Stimulated activated naive B cell treated with anti-CD40 and anti-IgM and Interleukin-4, amounts not matched to agents 10 μg/mL and 1 μg/mL and 100 μg/mL, for 72 hours (primary cell): ENCODE results near the gene IFNA13.
"Not testable (repeated sequence)": the region's sequence is repeated elsewhere in the genome, so short reads cannot be mapped to it uniquely, and the experiment has no call there.

Experiments
- ATAC-seq, 2 donors: fragments of 150-1000 bp; cut with Tn5 transposase; replicated peaks; 2 replicates each; pipeline ENCODE4 v1.10.0; 2021; ENCODE audit warnings: moderate library complexity in 1 of 2
- DNase-seq: peaks from one replicate; pipeline ENCODE4 v3.0.0; 2021
- H3K27ac Mint-ChIP-seq: one replicate; pipeline ENCODE4 v1.8.0; 2022; ENCODE audit warnings: mild to moderate bottlenecking, mixed read lengths
- H3K27me3 Mint-ChIP-seq, 2 donors: one replicate each; pipeline ENCODE4 v1.8.0; 2022; ENCODE audit warnings: mixed read lengths in 2 of 2
- H3K36me3 Mint-ChIP-seq, 2 donors: one replicate each; pipeline ENCODE4 v1.8.0; 2022; ENCODE audit warnings: mixed read lengths in 2 of 2, mild to moderate bottlenecking in 1 of 2
- H3K4me1 Mint-ChIP-seq, 2 donors: one replicate each; pipeline ENCODE4 v1.8.0; 2022; ENCODE audit warnings: mixed read lengths in 2 of 2, mild to moderate bottlenecking in 1 of 2
- H3K4me3 Mint-ChIP-seq, 2 donors: one replicate each; pipeline ENCODE4 v1.8.0; 2022; ENCODE audit warnings: mild to moderate bottlenecking in 2 of 2, mixed read lengths in 2 of 2, moderate library complexity in 1 of 2
- H3K9me3 Mint-ChIP-seq, 2 donors: one replicate each; pipeline ENCODE4 v1.8.0; 2022; ENCODE audit warnings: mixed read lengths in 2 of 2, mild to moderate bottlenecking in 1 of 2

The IFNA13 gene

DNA sequence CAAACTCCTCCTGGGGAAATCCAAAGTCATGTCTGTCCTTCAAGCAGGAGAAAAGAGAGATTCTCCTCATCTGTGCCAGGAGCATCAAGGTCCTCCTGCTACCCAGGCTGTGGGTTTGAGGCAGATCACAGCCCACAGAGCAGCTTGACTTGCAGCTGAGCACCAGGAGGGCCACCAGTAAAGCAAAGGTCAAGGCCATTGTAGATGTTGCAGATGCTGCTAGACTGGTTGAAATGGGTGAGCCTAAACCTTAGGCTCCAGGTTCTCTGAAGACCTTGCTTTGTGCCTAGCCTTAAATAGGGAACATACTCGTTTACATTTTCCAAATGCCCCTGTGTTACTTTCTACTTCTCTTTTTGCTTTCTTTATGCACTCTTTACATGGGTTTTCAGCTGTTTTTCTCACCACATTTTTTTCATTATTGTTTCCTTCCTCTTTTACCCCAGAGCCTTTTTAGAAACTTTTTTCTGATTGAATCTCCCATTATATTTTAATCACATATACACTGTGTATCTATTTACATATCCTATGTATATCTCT, 17.3 kb upstream of the IFNA13 start, which contains the start of gene IFNA2:
TSS of gene IFNA2 (minus strand) at position 268 of the 540 bp plus-strand sequence. CDS start at position 199, 69 bp downstream.
- H3K27ac Mint-ChIP-seq, result no peak within 1 kb of the TSS
- no peak within 1 kb of the TSS for H3K4me3 Mint-ChIP-seq
- H3K4me1 Mint-ChIP-seq, result peaks cover 19 to 26% of the 10 kb centered on the region in 2 donors
- H3K27me3 Mint-ChIP-seq, result peaks cover 30 to 44% of the 10 kb centered on the region in 2 donors
- DNase-seq (no peak), ATAC-seq (peak; percentile 46 to 54)
- no peaks in the 10 kb centered on the region for H3K9me3 Mint-ChIP-seq
- H3K36me3 Mint-ChIP-seq, result no peaks in the 10 kb centered on the region

DNA sequence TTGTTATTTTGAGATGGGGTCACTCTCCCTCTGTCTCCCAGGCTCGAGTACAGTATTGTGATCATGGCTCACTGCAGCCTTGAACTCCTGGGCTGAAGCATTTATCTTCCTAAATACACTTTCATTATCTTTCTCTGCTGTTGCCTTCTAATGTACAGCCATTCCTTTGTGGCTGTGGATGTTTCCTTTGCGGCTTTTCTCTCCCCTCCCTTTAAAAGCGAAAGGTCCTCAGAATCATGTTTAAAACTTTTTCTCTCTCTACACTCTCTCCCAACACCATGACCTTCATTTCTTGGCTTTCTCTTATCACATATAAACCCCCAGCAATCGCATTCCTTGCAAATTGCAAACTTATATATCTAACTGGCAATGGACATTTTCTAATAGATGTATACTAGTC, 15.8 kb upstream of the IFNA13 start:
- H3K9me3 Mint-ChIP-seq, result no peaks in the 10 kb centered on the region
- H3K27ac Mint-ChIP-seq, result no peak overlapping the region
- ATAC-seq (no peak), DNase-seq (no peak)
- peaks cover 19 to 26% of the 10 kb centered on the region in 2 donors for H3K4me1 Mint-ChIP-seq
- no peak overlapping the region for H3K4me3 Mint-ChIP-seq
- H3K36me3 Mint-ChIP-seq, result no peaks in the 10 kb centered on the region
- H3K27me3 Mint-ChIP-seq, result peaks cover 28 to 46% of the 10 kb centered on the region in 2 donors

DNA sequence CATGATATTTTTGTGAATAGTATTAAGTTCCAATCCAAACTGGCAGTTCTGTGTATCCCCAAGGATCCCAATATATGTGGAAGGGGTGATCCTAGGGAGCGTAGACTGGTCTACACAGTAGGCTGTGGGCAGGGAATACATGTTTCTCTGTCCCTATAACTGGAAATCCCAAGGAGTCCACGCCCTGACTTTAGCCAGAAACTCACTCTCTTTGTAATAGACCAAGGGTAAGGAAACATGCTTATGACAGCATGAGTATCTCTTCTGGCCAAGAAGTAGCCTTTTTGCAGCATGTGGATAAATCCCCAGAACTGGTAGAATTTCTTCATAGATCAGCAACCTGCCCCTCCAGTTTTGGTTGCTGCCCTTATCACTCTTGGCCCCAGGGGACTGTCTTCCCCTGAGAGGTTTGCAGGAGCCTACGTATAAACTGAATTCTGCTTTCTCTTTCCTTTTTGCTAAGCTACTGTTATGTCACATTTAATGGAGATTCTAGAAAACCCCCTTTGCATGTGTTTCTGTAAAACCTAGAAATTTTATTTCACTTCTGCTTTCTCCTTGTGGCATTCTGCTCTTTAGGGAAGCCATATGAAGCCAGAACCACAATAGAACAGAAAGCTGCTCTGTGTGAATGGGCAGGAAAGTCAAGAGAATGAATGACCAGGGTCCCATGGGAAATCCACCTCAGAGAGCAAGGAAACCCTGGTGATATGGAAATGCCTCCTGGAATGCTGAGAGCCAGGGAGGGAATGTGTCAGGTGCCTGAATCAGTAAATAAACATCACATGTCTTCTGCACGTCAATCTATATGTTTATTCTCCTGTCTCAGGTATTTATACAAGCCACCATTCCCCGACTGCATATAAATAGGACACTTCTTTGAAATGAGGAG, 13.8 kb upstream of the IFNA13 start:
- H3K9me3 Mint-ChIP-seq, result no peaks in the 10 kb centered on the region
- ATAC-seq, result peak; percentile 95
- H3K4me3 Mint-ChIP-seq, result peak overlapping the region in 1 of 2 donors; percentile 31
- no peaks in the 10 kb centered on the region for H3K36me3 Mint-ChIP-seq
- peak; percentile 59 for DNase-seq
- H3K27me3 Mint-ChIP-seq, result peaks cover 28 to 40% of the 10 kb centered on the region in 2 donors
- H3K27ac Mint-ChIP-seq, result peak overlapping the region; percentile 38
- H3K4me1 Mint-ChIP-seq, result peaks cover 19 to 26% of the 10 kb centered on the region in 2 donors

DNA sequence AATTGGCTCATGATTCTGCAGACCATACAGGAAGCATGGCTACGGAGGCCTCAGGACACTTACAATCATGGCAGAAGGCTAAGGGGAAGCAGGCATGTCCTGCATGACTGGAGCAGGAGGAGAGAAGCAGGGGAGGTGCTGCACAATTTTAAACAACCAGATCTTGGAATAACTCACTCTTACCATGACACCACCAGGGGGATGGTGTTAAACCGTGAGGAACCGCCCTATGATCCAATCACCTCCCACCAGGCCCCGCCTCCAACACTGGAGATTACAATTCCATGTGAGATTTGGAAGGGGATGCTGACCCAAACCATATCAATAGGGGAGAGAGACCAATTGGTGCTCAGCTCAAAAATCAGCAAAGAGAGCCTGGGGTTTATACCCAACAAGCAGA, 3.6 kb upstream of the IFNA13 start:
- not testable (repeated sequence) for H3K4me3 Mint-ChIP-seq, H3K9me3 Mint-ChIP-seq, ATAC-seq, H3K27ac Mint-ChIP-seq, H3K36me3 Mint-ChIP-seq, H3K4me1 Mint-ChIP-seq, DNase-seq
- peaks cover 36 to 44% of the 10 kb centered on the region in 2 donors for H3K27me3 Mint-ChIP-seq

DNA sequence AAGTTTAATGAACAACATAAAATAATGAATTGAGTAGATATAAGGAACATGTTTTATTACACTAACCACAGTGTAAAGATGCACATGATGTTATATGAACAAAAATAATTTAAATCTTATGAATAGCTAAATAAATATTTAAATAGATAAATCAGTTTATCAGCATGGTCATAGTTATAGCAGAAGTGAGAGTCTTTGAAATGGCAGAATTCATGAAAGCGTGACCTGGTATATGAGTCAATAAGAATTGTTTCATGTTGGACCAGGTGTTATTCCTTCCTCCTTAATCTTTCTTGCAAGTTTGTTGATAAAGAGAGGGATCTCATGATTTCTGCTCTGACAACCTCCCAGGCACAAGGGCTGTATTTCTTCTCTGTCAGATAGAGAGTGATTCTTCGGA, 688 bp downstream of the IFNA13 start:
- not testable (repeated sequence) for H3K9me3 Mint-ChIP-seq, H3K27ac Mint-ChIP-seq, DNase-seq, H3K36me3 Mint-ChIP-seq, H3K4me1 Mint-ChIP-seq, H3K4me3 Mint-ChIP-seq
- peak; percentile 96 to 99 for ATAC-seq
- peaks cover 49 to 54% of the 10 kb centered on the region in 2 donors for H3K27me3 Mint-ChIP-seq

DNA sequence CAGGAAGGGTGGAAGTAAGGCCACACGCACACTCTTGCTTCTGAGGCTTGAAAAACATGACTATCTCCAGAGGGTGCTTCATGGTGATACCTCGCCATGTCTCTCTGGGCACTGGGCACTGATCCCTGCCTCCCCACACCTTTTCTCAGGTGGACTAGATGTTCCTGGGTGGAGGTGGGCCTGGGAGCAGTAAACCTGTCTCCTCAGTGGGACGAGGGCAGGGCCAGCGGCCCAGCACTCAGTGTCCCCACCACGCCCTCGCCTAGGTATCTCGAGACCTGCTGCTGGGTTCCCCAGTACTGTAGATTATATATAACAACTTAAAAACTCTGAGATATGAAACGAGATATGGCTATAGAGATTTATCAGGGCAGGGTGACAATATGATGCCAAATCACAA, 5.6 kb downstream of the IFNA13 start:
- Mint-ChIP-seq H3K4me3 (no peak overlapping the region), H3K27ac (no peak overlapping the region), H3K36me3 (no peaks in the 10 kb centered on the region), H3K4me1 (peaks cover 11 to 14% of the 10 kb centered on the region in 2 donors), H3K27me3 (peaks cover 26 to 40% of the 10 kb centered on the region in 2 donors), H3K9me3 (no peaks in the 10 kb centered on the region)
- no peak for DNase-seq
- no peak for ATAC-seq

DNA sequence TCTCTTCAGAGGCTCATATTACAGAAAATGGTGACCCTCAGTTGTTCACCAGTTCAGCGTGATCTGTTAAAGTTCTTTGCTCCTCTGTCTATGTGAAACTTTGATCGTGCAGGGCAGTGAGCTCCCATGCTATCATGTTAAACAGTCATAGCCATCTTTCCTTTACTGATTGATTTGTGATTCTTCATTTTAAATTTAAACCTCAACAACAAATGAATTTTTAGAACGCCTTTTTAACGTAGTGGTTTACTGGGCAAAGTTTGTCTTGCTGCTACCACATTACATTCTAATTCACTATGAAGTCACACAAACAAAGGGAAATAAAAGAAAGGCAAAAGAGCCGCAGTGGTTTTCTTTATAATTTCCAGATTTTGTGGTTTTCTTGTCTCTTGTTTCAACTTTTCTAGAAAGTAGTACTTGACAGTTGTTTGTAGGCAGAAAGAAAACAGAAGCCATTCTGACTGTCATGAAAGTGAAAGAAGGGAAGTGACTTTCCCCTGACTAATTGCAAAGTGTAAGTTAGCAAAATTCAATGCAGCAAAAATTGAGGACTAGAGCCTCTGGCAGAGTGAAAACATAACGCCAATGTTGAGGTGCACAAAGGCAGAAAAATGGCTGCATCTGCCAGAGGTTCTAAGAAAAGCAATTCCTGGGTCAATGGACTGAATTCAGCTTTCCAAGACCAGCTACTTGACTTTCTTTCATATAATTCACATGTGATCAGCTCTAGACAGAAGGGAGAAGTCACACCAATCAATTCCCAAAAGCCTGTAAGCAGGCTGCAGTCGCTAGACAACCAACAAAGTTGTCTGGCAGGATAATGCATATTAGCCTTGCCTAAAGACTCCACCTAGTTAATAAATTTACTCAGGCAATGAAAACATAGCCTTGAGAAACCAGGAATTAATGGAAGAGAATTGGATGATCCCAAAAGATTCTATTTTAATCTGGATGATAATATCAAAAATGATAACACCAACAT, 10.1 kb downstream of the IFNA13 start:
- Mint-ChIP-seq H3K27me3 (peaks cover 7 to 24% of the 10 kb centered on the region in 2 donors), H3K4me3 (no peak overlapping the region), H3K36me3 (peaks cover 4 to 5% of the 10 kb centered on the region in 2 donors), H3K4me1 (peaks cover 8 to 12% of the 10 kb centered on the region in 2 donors), H3K9me3 (peaks cover 4 to 5% of the 10 kb centered on the region in 2 donors), H3K27ac (peak overlapping the region; percentile 14)
- ATAC-seq, result peak; percentile 83 to 92
- no peak for DNase-seq

DNA sequence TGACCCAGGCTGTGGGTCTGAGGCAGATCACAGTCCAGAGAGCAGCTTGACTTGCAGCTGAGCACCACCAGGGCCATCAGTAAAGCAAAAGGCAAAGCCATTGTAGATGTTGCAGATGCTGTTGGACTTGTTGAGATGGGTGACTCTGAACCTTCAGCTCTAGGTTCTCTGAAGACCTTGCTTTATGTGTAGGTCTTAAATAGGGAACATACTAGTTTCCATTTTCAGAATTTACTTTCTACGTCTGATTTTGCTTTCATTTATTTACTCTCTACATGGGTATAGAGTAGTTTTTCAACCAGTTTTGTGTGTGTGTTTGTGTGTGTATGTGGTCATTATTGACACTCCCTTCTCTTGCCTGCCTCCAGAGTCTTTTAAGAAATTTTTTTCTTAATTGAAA, 17.1 kb downstream of the IFNA13 start, which contains the start of gene IFNA6:
TSS of gene IFNA6 (minus strand) at position 101 of the 400 bp plus-strand sequence. CDS start at position 101, 0 bp downstream.
- H3K27ac Mint-ChIP-seq, result no peak within 1 kb of the TSS
- no peak for DNase-seq
- H3K9me3 Mint-ChIP-seq, result peaks cover 5 to 6% of the 10 kb centered on the region in 2 donors

DNA sequence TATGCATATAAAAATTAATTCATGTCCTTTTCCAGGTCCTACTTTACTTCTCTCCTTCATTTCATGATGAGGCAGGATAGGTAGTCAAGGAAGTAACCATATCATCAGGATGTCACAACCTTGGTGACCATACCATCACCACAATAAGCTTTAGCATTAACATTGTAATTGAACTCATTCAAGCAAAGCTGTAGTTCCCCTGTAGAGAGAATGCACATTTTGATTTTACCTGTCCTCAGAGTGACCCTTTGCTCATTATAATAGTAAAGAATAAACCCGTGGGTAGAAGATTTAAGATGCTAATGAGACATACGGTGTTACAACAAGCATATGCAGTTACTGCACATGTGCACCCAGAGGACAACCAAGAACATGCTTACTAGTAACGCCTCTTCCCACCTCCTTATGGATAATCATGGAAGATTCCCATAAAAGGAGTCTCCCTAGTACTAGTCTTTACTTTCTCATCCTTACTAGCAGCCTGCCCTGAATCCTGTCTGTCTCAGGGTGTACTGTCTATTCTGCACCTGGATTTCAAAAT, 19.4 kb downstream of the IFNA13 start:
- no peak for DNase-seq
- Mint-ChIP-seq H3K4me3 (no peak overlapping the region), H3K4me1 (peaks cover 0 to 4% of the 10 kb centered on the region in 2 donors), H3K27me3 (peaks cover 44 to 60% of the 10 kb centered on the region in 2 donors), H3K36me3 (no peaks in the 10 kb centered on the region), H3K9me3 (peaks cover 0 to 2% of the 10 kb centered on the region in 2 donors), H3K27ac (no peak overlapping the region)
- no peak for ATAC-seq

More for the DNA sequence above, 17.1 kb downstream of the IFNA13 start, which contains the start of gene IFNA6:
- no peaks in the 10 kb centered on the region for H3K4me1 Mint-ChIP-seq
- peaks cover 4 to 5% of the 10 kb centered on the region in 2 donors for H3K36me3 Mint-ChIP-seq
- ATAC-seq, result no peak
- H3K4me3 Mint-ChIP-seq, result no peak within 1 kb of the TSS
- H3K27me3 Mint-ChIP-seq, result peaks cover 35 to 55% of the 10 kb centered on the region in 2 donors

DNA sequence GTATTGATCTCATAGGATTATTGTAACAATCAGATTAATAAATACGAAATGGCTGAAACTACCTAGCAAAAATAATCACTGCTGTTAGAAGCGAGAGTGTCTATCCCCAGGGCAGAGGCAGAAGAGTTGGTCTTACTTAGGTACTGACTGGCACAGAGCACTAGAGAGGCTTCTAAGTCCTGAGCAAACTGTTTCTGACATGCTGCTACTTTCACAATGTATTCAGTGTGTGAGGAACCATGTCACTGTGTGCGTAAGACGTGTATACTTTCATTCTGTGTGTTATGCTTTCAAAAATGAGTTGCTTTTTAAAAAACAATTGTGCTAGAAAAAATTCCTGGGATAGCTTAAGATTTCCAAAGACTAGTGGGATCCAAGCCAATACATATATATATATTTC, 27.1 kb downstream of the IFNA13 start:
- Mint-ChIP-seq H3K36me3 (no peaks in the 10 kb centered on the region), H3K4me1 (peaks cover 0 to 4% of the 10 kb centered on the region in 2 donors), H3K27me3 (peaks cover 45 to 63% of the 10 kb centered on the region in 2 donors), H3K9me3 (no peaks in the 10 kb centered on the region), H3K4me3 (no peak overlapping the region), H3K27ac (no peak overlapping the region)
- DNase-seq (no peak), ATAC-seq (no peak)

DNA sequence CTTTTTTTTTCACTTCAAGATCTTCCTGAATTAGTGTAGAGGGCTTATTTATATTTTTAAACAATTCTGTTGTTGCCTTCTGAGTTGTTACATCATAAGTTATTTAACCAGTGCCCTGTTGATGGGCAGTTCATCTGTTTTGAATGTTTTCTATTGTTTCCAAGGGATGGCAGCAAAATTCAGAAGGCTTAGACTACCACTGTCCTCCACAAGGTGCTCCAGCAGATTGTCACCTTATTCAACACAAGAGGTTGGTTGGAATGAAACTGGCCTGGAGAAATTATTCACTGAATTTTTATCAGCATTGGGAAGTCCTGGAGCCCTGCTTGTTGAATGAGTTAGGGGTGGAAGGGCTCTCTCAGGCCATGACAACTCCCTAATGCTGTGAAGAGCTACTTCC, 31.4 kb downstream of the IFNA13 start:
- no peak for ATAC-seq
- peaks cover 16 to 28% of the 10 kb centered on the region in 2 donors for H3K4me1 Mint-ChIP-seq

DNA sequence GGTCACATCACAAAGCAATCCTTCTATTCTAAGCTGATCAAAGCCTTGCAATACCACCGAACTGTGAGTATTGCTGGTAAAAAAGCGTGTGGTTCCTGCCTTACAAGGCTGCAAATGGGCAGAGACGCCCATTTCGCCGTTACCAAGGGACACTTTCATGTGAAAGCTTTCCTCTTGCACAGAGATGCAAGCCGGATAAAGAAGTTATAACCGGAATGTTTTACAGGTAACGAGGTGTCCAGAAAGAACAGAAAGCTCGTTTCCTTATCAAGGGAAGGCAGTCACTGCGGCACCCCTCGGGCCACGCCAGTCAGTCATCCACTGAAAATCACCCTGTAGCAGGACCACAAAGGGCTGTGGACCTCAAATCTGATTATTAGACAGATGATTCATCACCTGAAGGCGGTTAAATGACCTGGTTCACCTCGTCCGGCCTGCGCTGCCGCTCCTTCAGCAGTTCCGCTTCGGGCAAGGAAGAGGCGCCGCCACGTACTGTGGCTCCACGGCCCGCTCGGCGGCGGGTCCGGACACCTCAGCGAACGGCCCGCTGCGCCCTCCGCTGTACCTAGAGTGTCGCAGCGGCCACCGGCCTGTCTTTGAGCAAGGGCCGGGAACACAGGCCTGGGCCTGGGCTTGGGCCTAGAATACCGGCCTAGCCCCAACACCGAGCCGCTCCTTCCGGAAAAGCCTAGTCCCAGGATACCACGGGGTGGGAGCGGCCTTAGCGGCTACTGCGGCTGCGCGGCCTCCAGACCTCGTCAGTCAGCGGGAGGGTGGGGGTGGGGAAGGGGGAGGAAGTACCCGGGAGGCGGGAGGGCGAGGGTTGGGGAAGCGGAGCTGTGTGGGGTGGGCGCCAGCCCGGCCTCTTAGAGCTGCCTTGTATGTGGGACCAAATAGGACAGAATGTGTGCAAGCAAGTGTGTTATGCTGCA, 32.9 kb downstream of the IFNA13 start, which contains the start of gene KLHL9:
TSS of gene KLHL9 (minus strand) at position 704 of the 932 bp plus-strand sequence. CDS start at position 159, 545 bp downstream.
- Mint-ChIP-seq H3K9me3 (no peaks in the 10 kb centered on the region), H3K27ac (peak within 1 kb of the TSS; percentile 93), H3K4me1 (peaks cover 21 to 39% of the 10 kb centered on the region in 2 donors), H3K4me3 (peak within 1 kb of the TSS; percentile 86 to 88), H3K36me3 (peaks cover 3 to 21% of the 10 kb centered on the region in 2 donors), H3K27me3 (peaks cover 8 to 18% of the 10 kb centered on the region in 2 donors)
- peak; percentile 93 to 94 for ATAC-seq
- peak; percentile 80 for DNase-seq

More for the DNA sequence above, 31.4 kb downstream of the IFNA13 start:
- Mint-ChIP-seq H3K4me3 (peak overlapping the region; percentile 16 to 17), H3K36me3 (peaks cover 0 to 15% of the 10 kb centered on the region in 2 donors), H3K27ac (no peak overlapping the region), H3K27me3 (peaks cover 16 to 23% of the 10 kb centered on the region in 2 donors), H3K9me3 (no peaks in the 10 kb centered on the region)
- no peak for DNase-seq
